ENCODE measurements around the gene SPPL3.
"Not testable (repeated sequence)": the region's sequence is repeated elsewhere in the genome, so short reads cannot be mapped to it uniquely, and the experiment has no call there.

The SPPL3 gene, protein sequence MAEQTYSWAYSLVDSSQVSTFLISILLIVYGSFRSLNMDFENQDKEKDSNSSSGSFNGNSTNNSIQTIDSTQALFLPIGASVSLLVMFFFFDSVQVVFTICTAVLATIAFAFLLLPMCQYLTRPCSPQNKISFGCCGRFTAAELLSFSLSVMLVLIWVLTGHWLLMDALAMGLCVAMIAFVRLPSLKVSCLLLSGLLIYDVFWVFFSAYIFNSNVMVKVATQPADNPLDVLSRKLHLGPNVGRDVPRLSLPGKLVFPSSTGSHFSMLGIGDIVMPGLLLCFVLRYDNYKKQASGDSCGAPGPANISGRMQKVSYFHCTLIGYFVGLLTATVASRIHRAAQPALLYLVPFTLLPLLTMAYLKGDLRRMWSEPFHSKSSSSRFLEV

DNA sequence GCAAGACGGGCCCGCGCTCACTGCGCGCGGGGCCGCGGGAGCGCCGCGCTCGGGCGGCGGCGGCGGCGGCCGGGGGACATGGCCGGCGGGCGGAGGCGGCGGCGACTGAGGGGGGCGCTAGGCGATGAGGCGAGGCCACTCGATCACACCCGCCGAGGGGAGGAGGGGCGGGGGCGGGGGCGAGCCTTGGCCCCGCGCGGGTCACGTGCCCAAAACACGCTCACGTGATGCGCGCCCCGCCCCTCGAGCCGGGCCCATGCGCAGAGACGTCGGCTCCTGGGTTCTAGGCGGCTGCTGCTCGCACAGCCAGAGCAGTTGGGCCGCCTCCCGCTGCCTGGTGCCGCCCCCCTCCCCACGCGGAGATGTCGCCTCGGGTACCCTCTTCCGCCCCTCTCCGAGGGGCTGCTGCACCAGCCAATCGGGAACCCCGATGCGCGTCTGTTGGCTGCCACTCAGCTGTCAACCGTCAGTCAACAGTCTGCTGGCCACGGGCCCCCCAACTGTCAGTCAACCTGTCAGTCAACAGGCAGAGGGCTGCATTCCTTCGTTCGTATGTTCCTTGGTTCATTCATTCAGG is at the start of gene SPPL3:
SPPL3 (minus strand) TSS at position 162 of the 577 bp plus-strand sequence. CDS start 491 bp downstream, outside the sequence.
- peak; percentile 78 to 86 for DNase-seq

DNA sequence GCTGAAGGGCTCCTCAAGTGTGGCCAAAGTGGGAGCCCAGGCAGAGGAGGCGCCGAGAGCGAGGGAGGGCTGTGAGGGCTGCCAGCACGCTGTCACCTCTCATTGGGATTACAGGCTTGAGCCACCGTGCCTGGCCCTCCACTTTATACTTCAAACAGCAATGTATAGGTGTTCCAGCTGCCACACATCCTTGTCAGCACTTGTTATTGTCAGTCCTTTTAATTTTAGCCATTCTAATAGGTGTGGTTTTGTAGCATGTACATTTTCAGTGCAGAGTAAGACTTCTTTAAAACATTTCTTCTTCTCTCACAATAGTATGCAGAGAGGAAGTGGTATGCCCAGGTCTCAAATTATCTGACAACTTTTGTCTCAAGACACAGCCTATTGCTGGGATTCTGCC is 46.6 kb upstream of the SPPL3 start:
- DNase-seq, result no peak

DNA sequence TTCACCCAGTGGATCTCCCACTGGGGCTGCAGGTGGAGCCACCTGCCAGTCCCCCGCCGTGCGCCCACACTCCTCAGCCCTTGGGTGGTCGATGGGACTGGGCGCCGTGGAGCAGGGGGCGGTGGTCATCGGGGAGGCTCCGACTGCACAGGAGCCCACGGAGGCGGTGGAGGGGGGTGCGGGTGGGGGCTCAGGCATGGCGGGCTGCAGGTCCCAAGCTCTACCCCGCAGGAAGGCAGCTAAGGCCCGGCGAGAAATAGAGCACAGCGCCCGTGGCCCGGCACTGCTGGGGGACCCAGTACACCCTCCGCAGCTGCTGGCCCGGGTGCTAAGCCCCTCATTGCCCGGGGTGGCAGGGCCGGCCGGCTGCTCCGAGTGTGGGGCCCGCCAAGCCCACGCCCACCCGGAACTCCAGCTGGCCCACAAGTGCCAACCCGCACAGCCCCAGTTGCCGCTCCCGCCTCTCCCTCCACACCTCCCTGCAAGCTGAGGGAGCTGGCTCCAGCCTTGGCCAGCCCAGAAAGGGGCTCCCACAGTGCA is 46.2 kb upstream of the SPPL3 start:
- not testable (repeated sequence) for DNase-seq

GRCh38 chr12:120945516-120945915 is 41.4 kb upstream of the SPPL3 start:
- not testable (repeated sequence) for DNase-seq

GRCh38 chr12:120944645-120945217 is 40.6 kb upstream of the SPPL3 start:
- DNase-seq, result peak in 1 of 2 experiments; percentile 14

- DNase-seq, result no peak
Observed at GRCh38 chr12:120943482-120943881, 39.3 kb upstream of the SPPL3 start.

DNA sequence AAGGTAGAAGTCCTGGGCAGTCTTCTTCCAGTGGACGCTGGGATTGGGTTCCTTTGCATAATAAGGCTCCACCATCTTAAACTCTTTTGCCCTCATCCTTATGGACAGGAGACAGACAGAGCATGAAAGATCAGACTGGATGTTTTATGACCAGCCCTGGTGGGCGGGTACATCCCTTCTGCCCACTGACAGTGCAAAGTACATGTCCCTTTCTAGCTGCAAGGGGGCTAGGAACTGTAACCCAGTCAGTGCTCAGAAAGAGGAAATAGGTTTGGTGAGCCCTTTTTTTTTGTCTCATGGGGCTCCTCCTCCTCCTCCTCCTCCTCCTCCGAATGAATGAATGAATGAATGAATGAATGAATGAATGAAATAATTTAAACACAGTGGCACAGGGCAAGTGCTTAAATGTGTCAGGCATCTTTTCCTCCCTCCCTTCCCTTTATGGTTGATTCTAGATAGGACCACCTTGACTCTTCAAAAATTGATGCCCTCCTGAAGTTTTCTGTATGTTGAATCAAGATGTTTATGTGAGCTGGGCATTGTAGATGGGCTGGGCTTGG is 37.8 kb upstream of the SPPL3 start:
- DNase-seq, result no peak

DNA sequence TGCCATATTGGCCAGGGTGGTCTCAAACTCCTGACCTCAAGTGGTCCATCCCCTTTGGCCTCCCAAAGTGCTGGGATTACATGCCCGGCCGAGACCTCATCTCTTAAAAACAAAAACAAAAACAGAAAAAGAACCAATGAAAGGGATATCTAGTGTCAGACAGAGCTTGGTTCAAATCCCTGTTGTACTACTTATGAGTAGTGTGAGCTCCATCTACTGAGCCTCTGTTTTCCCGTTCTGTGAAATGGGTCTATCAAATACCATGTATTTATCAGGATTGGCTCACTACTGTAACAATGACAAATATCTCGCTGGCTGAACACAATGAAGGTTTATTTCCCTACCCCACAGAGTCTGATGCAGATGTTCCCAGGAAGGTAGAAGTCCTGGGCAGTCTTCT is 37.3 kb upstream of the SPPL3 start:
- no peak for DNase-seq

GRCh38 chr12:120940799-120941198 is 36.6 kb upstream of the SPPL3 start:
- DNase-seq, result no peak

DNA sequence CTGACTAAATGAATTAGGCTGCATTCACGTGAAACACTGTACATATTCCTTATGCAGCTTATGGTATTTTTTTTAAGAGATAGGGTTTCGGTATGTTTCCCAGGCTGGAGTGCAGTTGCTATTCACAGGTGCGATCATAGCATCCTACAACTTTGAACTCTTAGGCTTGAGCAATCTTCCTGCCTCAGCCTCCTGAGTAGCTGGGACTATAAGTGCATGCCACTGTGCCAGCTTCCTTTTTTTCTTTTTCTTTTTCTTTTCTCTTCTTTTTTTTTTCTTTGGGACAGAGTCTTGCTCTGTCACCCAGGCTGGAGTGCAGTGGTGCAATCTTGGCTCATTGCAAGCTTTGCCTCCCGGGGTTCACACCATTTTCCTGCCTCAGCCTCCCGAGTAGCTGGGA is 35.8 kb upstream of the SPPL3 start:
- DNase-seq, result no peak

- no peak for DNase-seq
Observed at GRCh38 chr12:120939523-120939922, 35.4 kb upstream of the SPPL3 start.

DNA sequence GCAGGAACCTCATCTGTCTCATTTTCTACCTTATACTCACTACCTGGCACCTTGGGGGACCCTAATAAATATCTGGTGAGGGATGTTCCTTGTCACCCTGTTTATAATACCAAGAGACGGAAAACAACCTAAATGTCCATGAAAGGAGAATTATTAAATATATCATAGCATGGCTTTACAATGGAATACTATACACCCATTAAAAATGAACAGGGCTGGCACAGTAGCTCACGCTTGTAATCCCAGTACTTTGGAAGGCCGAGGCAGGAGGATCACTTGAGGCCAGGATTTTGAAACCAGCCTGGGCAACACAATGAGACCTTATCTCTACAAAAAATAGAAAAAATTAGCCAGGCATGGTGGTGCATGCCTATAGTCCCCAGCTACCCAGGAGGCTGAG is 34.3 kb upstream of the SPPL3 start:
- no peak for DNase-seq

- DNase-seq, result no peak
Observed at GRCh38 chr12:120936197-120936596, 32.0 kb upstream of the SPPL3 start.

GRCh38 chr12:120933786-120934185 is 29.6 kb upstream of the SPPL3 start:
- no peak for DNase-seq

DNA sequence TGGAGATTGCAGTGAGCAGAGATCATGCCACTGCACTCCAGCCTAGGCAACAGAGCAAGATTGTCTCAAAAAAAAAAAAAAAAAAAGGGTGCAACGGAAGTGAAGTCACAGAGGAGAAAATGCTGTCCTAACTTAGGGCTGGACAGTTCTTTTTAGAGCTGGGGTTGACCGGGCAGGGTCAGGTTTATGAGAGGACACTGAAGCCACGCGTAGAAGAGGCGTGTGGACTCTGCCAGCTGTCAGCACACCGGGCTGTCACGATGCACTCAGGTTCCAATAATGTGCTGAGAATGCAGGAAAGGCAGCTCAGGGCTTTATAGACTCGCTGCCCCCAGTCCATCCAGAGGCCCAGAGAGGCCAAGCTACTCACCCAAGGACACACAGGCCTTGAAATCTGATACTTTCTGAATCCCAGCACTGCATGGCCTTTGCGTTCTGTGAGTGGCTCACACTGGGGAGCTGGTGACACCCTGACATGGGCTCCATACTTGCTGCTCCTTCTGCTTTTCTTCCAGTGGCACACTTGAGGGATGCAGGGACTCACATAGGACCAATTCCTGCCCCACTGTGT is 28.9 kb upstream of the SPPL3 start:
- DNase-seq, result no peak

DNA sequence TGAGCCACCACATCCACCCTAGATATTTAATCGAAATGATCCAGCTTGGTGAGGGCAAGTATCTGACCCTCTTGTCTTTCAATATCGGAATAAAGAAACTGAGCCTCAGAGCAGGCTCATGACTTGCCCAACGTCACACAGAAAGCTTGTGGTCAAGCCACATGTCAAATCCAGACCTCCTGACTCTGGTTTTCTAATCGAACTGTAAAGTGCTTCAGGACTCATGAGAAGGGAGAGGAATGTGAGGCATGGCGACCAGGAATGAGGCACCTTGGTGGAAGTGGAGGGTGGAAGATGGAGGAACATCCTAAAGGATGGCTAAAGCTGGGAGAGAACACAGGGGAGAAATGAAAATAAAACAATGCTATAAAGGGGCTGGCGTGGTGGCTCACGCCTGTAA is 27.9 kb upstream of the SPPL3 start:
- DNase-seq, result no peak

- no peak for DNase-seq
Observed at GRCh38 chr12:120930032-120930431, 25.9 kb upstream of the SPPL3 start.

GRCh38 chr12:120928864-120929652 is 24.9 kb upstream of the SPPL3 start:
- DNase-seq, result no peak

- no peak for DNase-seq
Observed at GRCh38 chr12:120925740-120926563, 21.8 kb upstream of the SPPL3 start.

GRCh38 chr12:120922279-120922678 is 18.1 kb upstream of the SPPL3 start:
- no peak for DNase-seq

DNA sequence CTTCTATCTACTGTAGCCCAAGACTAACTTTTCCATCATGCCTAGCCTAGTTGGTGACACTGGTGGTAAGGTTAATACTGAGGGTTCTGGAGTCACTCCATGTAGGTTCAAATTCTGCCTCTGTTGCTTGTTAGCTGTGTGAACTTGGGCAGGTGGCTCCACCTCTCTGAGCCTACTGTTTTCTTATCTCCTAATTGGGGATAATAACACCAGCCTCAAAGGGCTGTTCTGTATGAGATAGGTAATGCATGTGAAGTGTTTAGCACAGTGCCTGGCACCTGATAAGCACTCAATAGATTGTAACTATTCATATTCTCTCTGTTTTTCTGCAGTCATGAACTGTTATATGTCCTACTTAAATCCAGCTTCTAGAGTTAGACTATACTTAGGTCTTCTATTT is 17.5 kb upstream of the SPPL3 start:
- no peak for DNase-seq

- no peak for DNase-seq
Observed at GRCh38 chr12:120920178-120920577, 16.0 kb upstream of the SPPL3 start.
